HG03045 (cell line): Measurements from ENCODE around the gene CRTAP.
"Not testable (repeated sequence)": the region's sequence is repeated elsewhere in the genome, so short reads cannot be mapped to it uniquely, and the experiment has no call there.

ENCODE experiments used
- ATAC-seq: cut with Tn5 transposase; IDR thresholded peaks from one replicate; pipeline ENCODE4 v1.9.1; 2021; ENCODE audit warnings: mild to moderate bottlenecking, moderate library complexity; ENCODE audit not compliant: unreplicated experiment

The CRTAP gene

DNA sequence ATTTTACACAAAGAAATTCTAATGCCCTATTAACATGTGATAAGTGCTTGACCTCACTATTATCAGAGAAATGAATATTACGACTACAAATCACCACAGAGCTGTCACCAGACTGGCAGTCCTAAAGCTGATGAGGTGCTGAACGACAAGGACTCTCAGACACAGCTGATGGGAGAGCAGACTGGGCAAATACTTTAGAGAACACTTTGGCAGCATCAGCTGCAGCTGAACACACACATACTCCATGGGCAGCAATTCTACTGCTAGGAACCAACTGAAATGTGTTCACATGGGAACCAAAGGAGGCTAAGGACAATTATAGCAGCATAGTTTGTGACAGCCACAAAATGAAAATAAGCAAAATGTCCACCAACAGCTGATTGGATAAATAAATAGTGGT is 59.3 kb downstream of the CRTAP start:
- ATAC-seq = no peak

DNA sequence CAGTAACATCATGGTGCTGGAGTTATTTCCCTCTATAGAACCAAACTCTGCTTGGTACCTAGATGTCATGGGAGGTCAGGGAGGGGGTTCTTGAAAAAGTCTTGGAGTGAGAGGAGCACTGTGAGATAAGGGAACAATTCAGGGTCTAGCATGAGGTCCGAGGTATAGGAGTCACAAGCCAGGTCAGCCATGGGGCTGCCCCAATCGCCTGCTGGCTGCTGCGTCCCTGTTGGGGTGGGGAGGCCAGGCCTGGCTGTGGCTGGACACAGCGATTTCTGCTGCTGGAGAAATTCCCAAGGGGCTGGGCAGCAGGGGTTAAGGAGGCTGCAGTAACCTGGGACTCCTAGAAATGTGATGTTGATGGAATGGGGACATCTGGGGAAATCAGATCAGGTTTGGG is 59.9 kb downstream of the CRTAP start:
- no peak for ATAC-seq

DNA sequence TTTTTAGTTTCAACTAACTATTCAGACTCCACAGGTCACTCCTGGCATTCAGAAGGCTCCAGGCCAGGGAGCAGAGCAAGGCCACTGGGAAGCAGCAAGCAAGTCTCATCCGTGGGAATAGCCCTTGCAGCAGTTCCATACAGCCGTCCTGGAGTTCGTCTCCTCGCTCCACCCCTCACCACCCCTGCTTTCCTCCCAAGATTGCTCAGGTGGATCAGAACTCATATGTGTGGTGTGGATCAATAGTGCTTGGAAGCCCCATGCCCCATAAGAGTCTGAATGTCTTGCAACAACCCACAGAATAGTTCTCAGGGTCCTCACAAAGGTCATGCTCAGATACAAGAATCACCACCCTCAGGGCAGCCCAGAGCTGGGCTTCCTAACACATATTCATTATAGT is 60.3 kb downstream of the CRTAP start:
- no peak for ATAC-seq

DNA sequence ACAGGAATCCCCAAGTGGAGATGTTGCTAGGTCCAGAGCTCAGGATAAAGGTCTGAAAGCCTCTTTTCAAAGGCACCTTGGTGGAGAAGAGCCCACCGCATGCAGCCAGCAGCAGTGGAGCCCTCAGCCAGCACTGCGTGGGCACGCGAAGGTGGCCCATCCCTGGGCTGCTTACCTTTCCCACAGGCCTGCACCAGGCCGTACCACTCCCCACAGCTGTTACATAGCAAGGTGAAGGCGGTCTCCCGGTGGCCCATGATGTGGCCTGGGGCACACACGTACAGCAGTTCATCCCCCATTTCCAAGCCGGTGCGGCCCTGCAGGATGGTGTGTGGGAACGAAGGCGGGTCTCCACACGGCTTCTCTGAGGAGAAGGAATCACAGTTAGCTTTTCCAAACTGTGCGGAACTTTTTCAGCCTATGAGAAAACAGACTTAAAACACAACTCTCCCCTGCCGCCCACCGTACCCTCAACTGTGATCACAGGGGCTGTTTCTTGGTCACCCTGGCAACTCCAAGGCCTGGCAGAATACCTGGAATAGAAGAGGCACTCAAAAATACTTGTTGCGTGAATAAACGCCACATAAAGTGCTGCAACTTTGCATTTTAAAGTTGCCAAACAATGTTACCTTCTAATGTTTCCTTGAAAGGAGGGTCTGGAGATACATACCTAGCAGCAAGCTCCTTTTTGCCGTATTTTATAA is 61.0 kb downstream of the CRTAP start:
- no peak for ATAC-seq

DNA sequence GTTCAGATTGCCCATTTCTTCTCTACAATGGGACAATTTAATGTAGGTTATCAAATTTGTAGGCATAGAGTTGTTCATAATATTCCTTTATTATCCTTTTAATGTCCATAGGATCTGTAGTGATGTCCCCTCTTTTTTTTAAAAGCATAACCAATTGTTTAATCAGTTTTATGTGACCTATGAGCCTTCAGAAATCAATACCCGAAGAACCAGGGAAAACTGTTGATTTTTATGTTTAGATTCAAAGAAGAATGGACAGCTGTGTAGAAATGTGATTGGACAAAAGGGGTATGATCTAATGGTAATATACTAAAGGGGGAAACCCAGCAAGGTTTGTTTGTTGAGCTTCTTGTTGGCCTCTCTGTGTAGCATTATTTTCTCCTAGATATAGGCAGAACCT is 65.3 kb downstream of the CRTAP start:
- no peak for ATAC-seq

DNA sequence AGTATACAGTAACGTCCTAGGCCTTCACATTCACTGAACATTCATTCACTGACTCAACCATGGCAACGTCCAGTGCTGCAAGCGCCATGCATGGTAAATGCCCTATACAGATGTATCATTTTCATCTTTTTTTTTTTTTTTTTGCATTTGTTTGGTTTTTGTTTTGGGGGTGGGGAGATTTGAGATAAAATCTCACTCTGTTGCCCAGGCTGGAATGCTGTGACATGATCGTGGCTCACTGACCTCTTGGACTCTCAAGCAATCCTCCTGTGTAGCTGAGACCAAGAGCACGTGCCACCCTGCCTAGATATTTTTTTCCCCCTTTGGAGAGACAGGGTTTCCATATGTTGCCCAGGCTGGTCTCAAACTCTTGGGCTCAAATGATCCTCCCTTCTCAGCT is 67.4 kb downstream of the CRTAP start:
- no peak for ATAC-seq

DNA sequence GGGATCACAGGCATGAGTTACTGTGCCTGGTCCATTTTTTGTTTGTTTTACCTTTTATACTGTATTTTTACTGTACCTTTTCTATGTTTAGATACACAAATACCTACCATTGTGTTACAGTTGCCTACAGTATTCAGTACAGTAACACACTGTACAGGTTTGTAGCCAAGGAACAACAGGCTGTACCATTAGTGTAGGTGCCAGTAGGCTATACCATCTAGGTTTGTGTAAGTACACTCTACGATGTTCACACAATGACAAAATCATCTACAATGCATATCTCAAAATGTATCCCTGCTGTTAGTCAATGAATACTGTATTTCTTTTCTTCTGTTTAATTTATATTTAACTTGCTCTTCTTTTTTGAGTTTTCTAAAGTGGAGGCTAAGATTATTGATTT is 67.8 kb downstream of the CRTAP start:
- ATAC-seq = not testable (repeated sequence)

DNA sequence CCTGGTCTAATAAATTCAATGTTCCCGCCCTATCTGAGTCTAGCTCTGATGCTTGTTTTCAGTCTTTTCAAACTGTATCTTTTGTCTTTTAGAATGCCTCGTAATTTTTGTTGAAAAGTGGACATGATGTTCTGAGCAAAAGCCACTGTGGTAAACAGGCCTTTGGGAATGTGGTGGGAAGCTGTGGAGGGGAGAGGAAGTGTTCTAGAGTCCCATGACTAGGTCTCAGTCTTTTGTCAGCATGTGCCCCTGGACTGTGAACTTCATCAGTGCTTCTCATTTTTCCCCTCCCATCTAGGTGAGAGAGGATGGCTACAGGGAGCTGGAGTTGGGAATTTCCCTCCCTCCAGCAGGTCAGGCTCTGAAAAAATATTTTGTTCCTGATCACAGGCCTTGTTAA is 71.0 kb downstream of the CRTAP start:
- no peak for ATAC-seq

DNA sequence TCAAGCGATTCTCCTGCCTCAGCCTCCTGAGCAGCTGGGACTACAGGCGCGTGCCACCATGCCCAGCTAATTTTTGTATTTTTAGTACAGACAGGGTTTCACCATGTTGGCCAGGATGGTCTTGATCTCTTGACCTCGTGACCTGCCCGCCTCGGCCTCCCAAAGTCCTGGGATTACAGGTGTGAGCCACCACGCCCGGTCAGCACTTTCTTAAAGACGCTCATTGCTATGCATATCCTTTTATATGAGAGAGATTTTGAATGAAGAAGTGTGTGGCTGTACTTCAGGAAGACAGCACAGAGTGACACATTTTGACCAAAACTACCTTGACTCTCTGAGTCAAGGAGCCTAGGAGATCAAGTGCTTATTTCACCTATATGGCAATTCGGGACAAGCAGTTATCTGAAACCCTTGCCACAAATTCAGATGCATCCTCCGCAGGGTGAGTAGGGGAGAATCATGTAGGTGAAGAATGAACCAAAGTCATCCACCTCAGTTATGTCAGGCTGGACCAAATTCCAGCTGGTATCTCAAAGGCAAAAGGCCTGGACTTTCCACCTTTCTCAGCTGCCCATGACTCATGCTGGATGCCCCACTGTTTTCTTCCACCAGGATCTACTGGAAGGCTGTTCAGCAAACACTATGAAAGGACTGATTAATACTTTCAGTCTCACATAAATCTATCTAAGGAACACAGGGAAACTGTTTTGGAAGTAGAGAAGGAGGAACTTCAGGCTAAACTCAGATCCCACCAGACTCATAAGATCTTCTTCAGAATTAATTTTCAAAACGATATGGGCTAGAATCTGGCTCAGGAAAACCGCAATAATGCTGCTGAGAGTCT is 72.9 kb downstream of the CRTAP start:
- ATAC-seq = no peak

DNA sequence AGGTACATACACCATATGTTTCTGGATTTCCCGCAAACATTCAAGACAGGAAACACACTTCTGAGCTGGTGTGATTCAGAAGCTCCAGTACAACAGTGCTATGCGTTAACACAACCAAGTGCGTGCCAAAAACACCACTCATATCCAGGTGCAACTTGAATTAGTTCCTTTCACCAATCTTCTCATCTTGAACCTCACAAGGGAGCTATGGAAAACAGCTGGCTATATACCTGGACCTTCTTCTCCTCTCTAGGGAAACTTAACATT is 73.5 kb downstream of the CRTAP start:
- ATAC-seq = no peak

DNA sequence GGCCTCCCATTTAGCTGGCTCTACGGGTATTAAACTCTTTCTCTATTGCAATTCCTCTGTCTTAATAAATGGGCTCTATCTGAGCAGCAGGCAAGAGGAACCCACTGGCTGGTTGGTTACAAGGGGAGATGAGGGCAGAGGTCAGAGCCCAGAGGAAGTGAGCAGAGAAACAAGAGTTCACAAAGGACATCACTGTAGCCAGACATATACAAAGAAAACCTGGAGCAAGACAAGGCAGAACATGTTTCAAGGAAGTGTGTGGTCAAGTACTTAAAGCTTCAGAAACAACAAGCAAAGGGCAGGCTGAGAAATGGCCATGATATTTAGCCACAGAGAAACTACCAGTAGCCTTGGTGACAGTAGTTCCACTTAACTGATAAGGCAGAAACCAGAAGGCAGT is 80.5 kb downstream of the CRTAP start:
- ATAC-seq = no peak

DNA sequence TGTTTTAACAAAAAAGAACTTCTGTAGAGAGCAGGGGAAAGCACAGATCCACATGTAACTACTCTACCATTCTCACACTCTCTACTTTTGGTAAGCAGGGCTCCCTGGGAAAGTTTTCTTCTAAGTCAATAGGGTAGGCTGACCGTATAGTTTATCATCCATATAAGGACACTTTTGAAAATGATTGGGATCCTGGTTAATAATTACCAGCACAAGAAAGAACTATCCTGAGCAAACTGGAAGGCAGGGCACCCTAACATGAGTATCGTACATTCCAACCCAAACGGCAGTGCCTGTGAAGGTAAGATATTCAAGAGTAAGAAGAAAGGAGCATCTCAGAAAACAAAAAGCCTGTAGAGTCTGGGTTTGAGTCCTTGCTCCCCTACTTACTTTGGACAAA is 82.7 kb downstream of the CRTAP start:
- no peak for ATAC-seq
